Mesendoderm (in vitro differentiated cells): Measurements from ENCODE around the gene DISP2.

Experiments used
- DNase-seq: peaks from one replicate; pipeline ENCODE4 v3.0.0; 2013
- H2AK5ac ChIP-seq: 2 replicates; pipeline ENCODE4 v1.6.1; 2013; ENCODE audit warnings: low read length, inconsistent platforms
- H2BK120ac ChIP-seq: 2 replicates; pipeline ENCODE4 v1.6.1; 2013; ENCODE audit warnings: low read depth, mild to moderate bottlenecking, low read length, moderate library complexity, mixed read lengths
- H2BK15ac ChIP-seq: replicated peaks from 2 replicates; pipeline ENCODE4 v1.6.1; 2013; ENCODE audit warnings: low read depth, mild to moderate bottlenecking, moderate library complexity
- H2BK5ac ChIP-seq: 2 replicates; pipeline ENCODE4 v1.6.1; 2013; ENCODE audit warnings: low read length, inconsistent platforms
- H3K18ac ChIP-seq: 2 replicates; pipeline ENCODE4 v1.6.1; 2013; ENCODE audit warnings: mild to moderate bottlenecking, low read length, mixed read lengths
- H3K23ac ChIP-seq: one replicate; pipeline ENCODE4 v1.6.1; 2013; ENCODE audit warnings: low read length
- H3K27ac ChIP-seq: 2 replicates; pipeline ENCODE4 v1.5.1; 2013; ENCODE audit warnings: low read depth, mild to moderate bottlenecking, inconsistent platforms, low read length, moderate library complexity
- H3K27me3 ChIP-seq: 2 replicates; pipeline ENCODE4 v1.6.1; 2013; ENCODE audit warnings: low read length, control low read depth, mild to moderate bottlenecking, inconsistent platforms; ENCODE audit not compliant: insufficient read depth, poor library complexity
- H3K36me3 ChIP-seq: 2 replicates; pipeline ENCODE4 v1.6.1; 2013; ENCODE audit warnings: low read length, inconsistent platforms; ENCODE audit not compliant: control insufficient read depth, insufficient read depth
- H3K4ac ChIP-seq: one replicate; pipeline ENCODE4 v1.6.1; 2013; ENCODE audit warnings: low read depth, mild to moderate bottlenecking, low read length, moderate library complexity
- H3K4me1 ChIP-seq: 2 replicates; pipeline ENCODE4 v1.6.1; 2013; ENCODE audit warnings: low read depth, low read length, inconsistent platforms; ENCODE audit not compliant: control insufficient read depth
- H3K4me2 ChIP-seq: 2 replicates; pipeline ENCODE4 v1.6.1; 2013; ENCODE audit warnings: low read length
- H3K4me3 ChIP-seq: 2 replicates; pipeline ENCODE4 v1.5.1; 2013; ENCODE audit warnings: mild to moderate bottlenecking, low read length
- H3K56ac ChIP-seq: one replicate; pipeline ENCODE4 v1.6.1; 2013; ENCODE audit warnings: low read length
- H3K79me1 ChIP-seq: 2 replicates; pipeline ENCODE4 v1.6.1; 2013; ENCODE audit warnings: low read length, inconsistent platforms
- H3K79me2 ChIP-seq: 2 replicates; pipeline ENCODE4 v1.6.1; 2013; ENCODE audit warnings: mild to moderate bottlenecking, low read length; ENCODE audit not compliant: control insufficient read depth, insufficient read depth
- H3K9ac ChIP-seq: 2 replicates; pipeline ENCODE4 v1.6.1; 2013; ENCODE audit warnings: low read length, inconsistent platforms
- H4K5ac ChIP-seq: one replicate; pipeline ENCODE4 v1.6.1; 2013; ENCODE audit warnings: low read length
- H4K8ac ChIP-seq: one replicate; pipeline ENCODE4 v1.6.1; 2013; ENCODE audit warnings: low read depth, mild to moderate bottlenecking, control low read depth, low read length, moderate library complexity
- WGBS: extraction: QIAGEN DNeasy Blood & Tissue Kit; methylation state at CpG from one replicate; pipeline ENCODE4 v1.1.7; 2013; ENCODE audit warnings: low lambda C conversion rate, missing lambda C conversion rate; ENCODE audit not compliant: insufficient coverage; ENCODE audit errors: extremely low coverage; 5-methylcytosine and 5-hydroxymethylcytosine counted together

Gene DISP2

GRCh38 chr15:40360015-40360414 lies 2.0 kb downstream of the DISP2 start:
- no peak overlapping the region for H3K4me3 ChIP-seq
- H3K18ac ChIP-seq: no peak overlapping the region
- H2BK120ac ChIP-seq: no peak overlapping the region
- no CpG with 5 or more reads among the region's 4 CpGs for WGBS
- H3K23ac ChIP-seq: no peak overlapping the region
- DNase-seq: no peak
- no peak overlapping the region for H2AK5ac ChIP-seq
- no peak overlapping the region for H3K4me2 ChIP-seq
- no peak overlapping the region for H2BK5ac ChIP-seq
- no peak overlapping the region for H2BK15ac ChIP-seq
- H3K27me3 ChIP-seq: no peaks in the 10 kb centered on the region
- no peaks in the 10 kb centered on the region for H3K79me1 ChIP-seq
- H3K9ac ChIP-seq: no peak overlapping the region
- H3K79me2 ChIP-seq: no peaks in the 10 kb centered on the region
- no peak overlapping the region for H4K8ac ChIP-seq
- no peak overlapping the region for H3K27ac ChIP-seq
- H3K36me3 ChIP-seq: no peaks in the 10 kb centered on the region
- no peak overlapping the region for H3K4ac ChIP-seq
- no peak overlapping the region for H4K5ac ChIP-seq
- peaks cover 4% of the 10 kb centered on the region for H3K4me1 ChIP-seq
- no peak overlapping the region for H3K56ac ChIP-seq

- Histone ChIP-seq H3K23ac (no peak overlapping the region), H3K27ac (no peak overlapping the region), H3K4me2 (no peak overlapping the region), H3K4me3 (no peak overlapping the region), H4K8ac (no peak overlapping the region), H2BK15ac (no peak overlapping the region), H3K79me1 (no peaks in the 10 kb centered on the region), H3K9ac (no peak overlapping the region), H2BK5ac (no peak overlapping the region), H3K4me1 (peaks cover 4% of the 10 kb centered on the region), H3K27me3 (no peaks in the 10 kb centered on the region), H4K5ac (no peak overlapping the region), H2BK120ac (no peak overlapping the region), H3K79me2 (no peaks in the 10 kb centered on the region), H3K56ac (no peak overlapping the region), H3K36me3 (no peaks in the 10 kb centered on the region), H3K18ac (no peak overlapping the region), H3K4ac (no peak overlapping the region), H2AK5ac (no peak overlapping the region)
- WGBS: no CpG with 5 or more reads among the region's 2 CpGs
- no peak for DNase-seq
Measured at GRCh38 chr15:40361640-40362039, 3.6 kb downstream of the DISP2 start.

GRCh38 chr15:40363611-40364010 lies 5.6 kb downstream of the DISP2 start:
- Histone ChIP-seq H3K27me3 (no peaks in the 10 kb centered on the region), H2BK15ac (no peak overlapping the region), H2BK120ac (no peak overlapping the region), H4K8ac (no peak overlapping the region), H3K56ac (no peak overlapping the region), H2AK5ac (no peak overlapping the region), H3K9ac (no peak overlapping the region), H2BK5ac (no peak overlapping the region), H3K79me2 (no peaks in the 10 kb centered on the region), H4K5ac (no peak overlapping the region), H3K4me2 (no peak overlapping the region), H3K4me1 (peaks cover 3% of the 10 kb centered on the region), H3K27ac (no peak overlapping the region), H3K4me3 (no peak overlapping the region), H3K23ac (no peak overlapping the region), H3K79me1 (no peaks in the 10 kb centered on the region), H3K36me3 (no peaks in the 10 kb centered on the region), H3K4ac (no peak overlapping the region), H3K18ac (no peak overlapping the region)
- WGBS: no CpG with 5 or more reads among the region's 8 CpGs
- DNase-seq: no peak

- H3K27ac ChIP-seq: no peak overlapping the region
- no peaks in the 10 kb centered on the region for H3K79me1 ChIP-seq
- H3K56ac ChIP-seq: no peak overlapping the region
- H3K27me3 ChIP-seq: no peaks in the 10 kb centered on the region
- H3K4me1 ChIP-seq: no peaks in the 10 kb centered on the region
- H3K36me3 ChIP-seq: no peaks in the 10 kb centered on the region
- no peak overlapping the region for H3K4me3 ChIP-seq
- no peak overlapping the region for H3K9ac ChIP-seq
- no peak overlapping the region for H3K4ac ChIP-seq
- DNase-seq: no peak
- H2BK5ac ChIP-seq: no peak overlapping the region
- H2BK120ac ChIP-seq: no peak overlapping the region
- no peak overlapping the region for H4K8ac ChIP-seq
- no peak overlapping the region for H3K18ac ChIP-seq
- no peak overlapping the region for H2BK15ac ChIP-seq
- H4K5ac ChIP-seq: no peak overlapping the region
- WGBS: no CpG with 5 or more reads among the region's 6 CpGs
- no peak overlapping the region for H3K23ac ChIP-seq
- no peak overlapping the region for H2AK5ac ChIP-seq
- H3K79me2 ChIP-seq: no peaks in the 10 kb centered on the region
- no peak overlapping the region for H3K4me2 ChIP-seq
Measured at GRCh38 chr15:40364251-40364650, 6.2 kb downstream of the DISP2 start.

GRCh38 chr15:40365016-40365415 lies 7.0 kb downstream of the DISP2 start:
- Histone ChIP-seq H3K23ac (no peak overlapping the region), H3K79me2 (no peaks in the 10 kb centered on the region), H3K4ac (no peak overlapping the region), H3K4me1 (no peaks in the 10 kb centered on the region), H3K27me3 (no peaks in the 10 kb centered on the region), H2AK5ac (no peak overlapping the region), H3K79me1 (no peaks in the 10 kb centered on the region), H4K5ac (no peak overlapping the region), H3K4me2 (no peak overlapping the region), H3K4me3 (no peak overlapping the region), H2BK120ac (no peak overlapping the region), H3K56ac (no peak overlapping the region), H3K9ac (no peak overlapping the region), H3K18ac (no peak overlapping the region), H4K8ac (no peak overlapping the region), H2BK15ac (no peak overlapping the region), H2BK5ac (no peak overlapping the region), H3K36me3 (no peaks in the 10 kb centered on the region), H3K27ac (no peak overlapping the region)
- no peak for DNase-seq
- WGBS: no CpG with 5 or more reads among the region's 5 CpGs

GRCh38 chr15:40365624-40366456 lies 7.8 kb downstream of the DISP2 start:
- Histone ChIP-seq H3K79me1 (no peaks in the 10 kb centered on the region), H4K8ac (no peak overlapping the region), H2BK120ac (no peak overlapping the region), H3K4me1 (no peaks in the 10 kb centered on the region), H4K5ac (no peak overlapping the region), H3K4ac (no peak overlapping the region), H3K9ac (no peak overlapping the region), H3K23ac (no peak overlapping the region), H3K56ac (no peak overlapping the region), H3K79me2 (no peaks in the 10 kb centered on the region), H3K27me3 (no peaks in the 10 kb centered on the region), H2BK15ac (no peak overlapping the region), H2AK5ac (no peak overlapping the region), H3K27ac (no peak overlapping the region), H3K18ac (no peak overlapping the region), H3K36me3 (no peaks in the 10 kb centered on the region), H3K4me3 (no peak overlapping the region), H3K4me2 (no peak overlapping the region), H2BK5ac (no peak overlapping the region)
- no CpG with 5 or more reads among the region's 11 CpGs for WGBS
- no peak for DNase-seq
